OCI-LY3 (cell line): ENCODE results near the gene BORCS8.
"Not testable (repeated sequence)": the region's sequence is repeated elsewhere in the genome, so short reads cannot be mapped to it uniquely, and the experiment has no call there.

Experiments used
- H2AFZ ChIP-seq: fragments of 200-600, 300-600 bp; shearing (Covaris generic); 2 replicates; pipeline ENCODE4 v1.6.0; 2014; ENCODE audit warnings: antibody characterized with exemption, low read depth, low read length
- H3K27ac ChIP-seq: fragments of 200-600, 300-600 bp; sonication (generic); 2 replicates; pipeline ENCODE4 v1.5.1; 2014; ENCODE audit warnings: mild to moderate bottlenecking, low read length, moderate library complexity, mixed read lengths
- H3K27me3 ChIP-seq: fragments of 200-600, 300-600 bp; sonication (generic); 2 replicates; pipeline ENCODE4 v1.6.1; 2014; ENCODE audit warnings: low read depth, low read length, mixed read lengths
- H3K36me3 ChIP-seq: fragments of 200-600, 300-600 bp; sonication (generic); replicated peaks from 2 replicates; pipeline ENCODE3; 2014; ENCODE audit warnings: low read depth, low read length, mixed read lengths
- H3K4me1 ChIP-seq: fragments of 300-600, 200-600 bp; sonication (generic); 2 replicates; pipeline ENCODE4 v1.6.1; 2014; ENCODE audit warnings: low read length, mixed read lengths
- H3K4me2 ChIP-seq: fragments of 200-600, 300-600 bp; sonication (generic); 2 replicates; pipeline ENCODE4 v1.6.1; 2014; ENCODE audit warnings: low read length, mixed read lengths
- H3K4me3 ChIP-seq: fragments of 300-600, 200-600 bp; sonication (generic); 2 replicates; pipeline ENCODE4 v1.5.1; 2014; ENCODE audit warnings: antibody characterized with exemption, mild to moderate bottlenecking, low read length, moderate library complexity
- H3K79me2 ChIP-seq: fragments of 300-600, 200-600 bp; shearing (Covaris generic); 2 replicates; pipeline ENCODE4 v1.6.1; 2014; ENCODE audit warnings: mild to moderate bottlenecking, low read length, mixed read lengths
- H3K9ac ChIP-seq: fragments of 300-600, 200-600 bp; shearing (Covaris generic); 2 replicates; pipeline ENCODE4 v1.6.0; 2014; ENCODE audit warnings: mild to moderate bottlenecking, low read length, moderate library complexity
- H3K9me3 ChIP-seq: fragments of 200-600, 300-600 bp; shearing (Covaris generic); 2 replicates; pipeline ENCODE4 v1.6.1; 2014; ENCODE audit warnings: low read length, mixed read lengths; ENCODE audit not compliant: insufficient read depth
- H4K20me1 ChIP-seq: fragments of 200-600, 300-600 bp; sonication (generic); 2 replicates; pipeline ENCODE4 v1.6.1; 2016; ENCODE audit warnings: low read length, mixed read lengths; ENCODE audit not compliant: insufficient read depth
- CTCF ChIP-seq: fragments of 200-600, 300-600 bp; sonication (generic); IDR thresholded peaks from 2 replicates; pipeline ENCODE4 v1.5.1; 2014; ENCODE audit warnings: antibody characterized with exemption, low read length, low read depth
- EZH2phosphoT487 ChIP-seq: fragments of 200-600 bp; shearing (Covaris generic); IDR thresholded peaks from 2 replicates; pipeline ENCODE4 v1.6.1; 2018; ENCODE audit warnings: antibody characterized with exemption, mixed run types, low read depth

The BORCS8 gene

DNA sequence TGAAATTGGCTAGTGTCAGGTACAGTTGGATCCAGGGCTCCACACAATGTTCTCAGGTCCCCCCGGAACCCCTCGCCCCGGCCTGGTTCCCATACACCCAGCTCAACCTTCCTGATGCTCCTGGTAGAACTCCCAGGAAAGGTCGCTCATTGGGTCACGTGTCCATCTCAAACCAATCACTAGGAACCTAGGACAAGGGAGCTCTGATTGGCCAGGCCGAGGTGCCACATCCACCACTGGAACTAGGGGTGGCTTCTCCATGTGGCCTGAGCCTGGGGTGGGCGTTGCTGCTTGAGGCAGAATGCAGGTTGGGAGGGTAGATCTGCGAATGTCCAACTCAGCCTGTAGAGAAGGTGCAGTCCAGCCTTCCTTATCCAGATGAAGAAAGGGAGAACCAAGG is 15.0 kb downstream of the BORCS8 start:
- TF ChIP-seq EZH2phosphoT487 (no peak), CTCF (no peak)

GRCh38 chr19:19173243-19173642 is 18.7 kb downstream of the BORCS8 start:
- not testable (repeated sequence) for H3K27ac ChIP-seq, H3K9ac ChIP-seq, H3K4me2 ChIP-seq, H4K20me1 ChIP-seq, H3K27me3 ChIP-seq, H2AFZ ChIP-seq, H3K79me2 ChIP-seq, H3K36me3 ChIP-seq, H3K9me3 ChIP-seq, H3K4me3 ChIP-seq
- H3K4me1 ChIP-seq, result peaks cover 44% of the 10 kb centered on the region

More for the DNA sequence above, 15.0 kb downstream of the BORCS8 start:
- H3K79me2 ChIP-seq, result no peaks in the 10 kb centered on the region
- H3K9me3 ChIP-seq, result no peaks in the 10 kb centered on the region
- no peaks in the 10 kb centered on the region for H3K27me3 ChIP-seq
- peaks cover 9% of the 10 kb centered on the region for H3K36me3 ChIP-seq
- no peak overlapping the region for H3K27ac ChIP-seq
- no peak overlapping the region for H3K4me2 ChIP-seq
- H3K4me3 ChIP-seq, result no peak overlapping the region
- H2AFZ ChIP-seq, result no peak overlapping the region
- H3K4me1 ChIP-seq, result peaks cover 22% of the 10 kb centered on the region
- H3K9ac ChIP-seq, result no peak overlapping the region
- H4K20me1 ChIP-seq, result no peaks in the 10 kb centered on the region

DNA sequence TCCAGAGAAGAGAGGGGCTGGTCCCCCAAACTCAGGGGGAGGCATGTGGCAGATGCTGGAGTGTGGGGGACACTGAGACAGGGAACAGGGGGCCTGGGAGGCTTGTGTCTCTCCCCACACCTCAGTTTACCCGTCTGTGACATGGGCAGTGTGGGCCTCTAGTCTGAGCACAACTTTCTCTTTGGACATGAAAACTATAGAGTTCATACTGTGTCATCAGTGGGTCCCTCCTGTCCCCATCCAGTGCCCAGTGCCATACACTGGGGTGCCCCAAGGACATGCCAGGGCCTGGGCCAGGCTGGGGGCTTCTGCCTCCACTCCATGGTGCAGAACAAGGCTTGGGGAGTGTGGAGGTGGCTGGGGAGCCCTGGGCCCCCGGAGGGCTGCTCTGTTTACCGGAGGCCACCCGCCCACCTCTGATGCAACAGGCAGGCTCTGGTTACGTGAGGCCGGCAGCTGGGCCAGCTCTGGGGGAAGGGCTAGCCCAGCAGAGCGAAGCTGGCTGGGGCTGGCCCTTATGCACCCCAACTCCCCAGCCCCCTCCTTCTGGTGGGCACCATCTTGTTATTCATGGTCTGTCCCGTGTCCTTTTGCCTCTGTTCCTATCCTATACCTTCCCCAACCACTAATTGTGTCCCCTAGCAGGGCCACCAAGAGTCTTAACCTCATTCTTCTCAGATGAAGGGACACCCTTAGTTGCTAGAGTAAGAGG is 20.0 kb downstream of the BORCS8 start:
- Histone ChIP-seq H3K9me3 (no peaks in the 10 kb centered on the region), H4K20me1 (0 out of 2 replicates have a peak, but pooled peaks cover 3% of the 10 kb centered on the region), H3K9ac (no peak overlapping the region), H3K27me3 (no peaks in the 10 kb centered on the region), H3K79me2 (no peaks in the 10 kb centered on the region), H3K4me1 (peaks cover 51% of the 10 kb centered on the region), H3K27ac (no peak overlapping the region), H3K4me3 (no peak overlapping the region), H3K4me2 (peak overlapping the region; percentile 35), H2AFZ (no peak overlapping the region), H3K36me3 (no peaks in the 10 kb centered on the region)
- TF ChIP-seq CTCF (no peak), EZH2phosphoT487 (no peak)

- Histone ChIP-seq H3K4me3 (no peak overlapping the region), H3K4me2 (no peak overlapping the region; the same call in 1 of the 2 replicates), H3K4me1 (peaks cover 51% of the 10 kb centered on the region), H2AFZ (no peak overlapping the region), H3K27ac (no peak overlapping the region), H3K36me3 (no peaks in the 10 kb centered on the region), H4K20me1 (peaks cover 3% of the 10 kb centered on the region; the same call in 1 of the 2 replicates), H3K9ac (no peak overlapping the region), H3K9me3 (no peaks in the 10 kb centered on the region), H3K79me2 (no peaks in the 10 kb centered on the region; the same call in 1 of the 2 replicates), H3K27me3 (no peaks in the 10 kb centered on the region)
- TF ChIP-seq CTCF (no peak), EZH2phosphoT487 (no peak)
Observed at GRCh38 chr19:19170873-19171672, 20.9 kb downstream of the BORCS8 start.
